NB4 (cell line): ENCODE measurements around the gene NME7.
A peak's percentile ranks its signal among the peaks of the same experiment; 100 is the strongest.

Experiments
- DNase-seq: peaks from one replicate; pipeline ENCODE4 v3.0.0; 2010; ENCODE audit warnings: low read depth
- H3K4me3 ChIP-seq: one replicate; pipeline ENCODE4 v1.5.1; 2011; ENCODE audit warnings: mild to moderate bottlenecking, low read depth, low read length, moderate library complexity
- CTCF ChIP-seq: IDR thresholded peaks from one replicate; pipeline ENCODE4 v1.5.1; 2012; ENCODE audit warnings: low read depth, low read length
- MAX ChIP-seq: IDR thresholded peaks from 2 replicates; pipeline ENCODE4 v1.6.1; 2011; ENCODE audit warnings: low read depth, low read length
- MYC ChIP-seq: IDR thresholded peaks from 2 replicates; pipeline ENCODE4 v1.6.1; 2011; ENCODE audit warnings: low read depth, low read length
- POLR2A ChIP-seq: IDR thresholded peaks from 2 replicates; pipeline ENCODE4 v1.6.1; 2011; ENCODE audit warnings: mild to moderate bottlenecking; ENCODE audit not compliant: insufficient read length; ENCODE audit errors: extremely low read depth

Gene NME7

GRCh38 chr1:169142129-169142528 lies 225.5 kb downstream of the NME7 start:
- H3K4me3 ChIP-seq = no peak overlapping the region
- TF ChIP-seq POLR2A (no peak), CTCF (no peak), MAX (no peak), MYC (no peak)
- no peak for DNase-seq

- DNase-seq = no peak
- TF ChIP-seq POLR2A (no peak), CTCF (no peak), MAX (no peak), MYC (no peak)
- no peak overlapping the region for H3K4me3 ChIP-seq
These were observed 226.2 kb downstream of the NME7 start for GRCh38 chr1:169141356-169141755.

- no peak for DNase-seq
- H3K4me3 ChIP-seq = no peak overlapping the region
- TF ChIP-seq CTCF (no peak), MAX (no peak), POLR2A (no peak), MYC (no peak)
These were observed 228.5 kb downstream of the NME7 start for GRCh38 chr1:169138866-169139670.

- no peak for DNase-seq
- no peak overlapping the region for H3K4me3 ChIP-seq
- TF ChIP-seq POLR2A (no peak), MAX (no peak), CTCF (no peak), MYC (no peak)
These were observed 230.2 kb downstream of the NME7 start for GRCh38 chr1:169137357-169137756.

- peak; percentile 15 for DNase-seq
- H3K4me3 ChIP-seq = no peak overlapping the region
- no peak for TF ChIP-seq POLR2A
- no peak for TF ChIP-seq MYC
- no peak for TF ChIP-seq MAX
- no peak for TF ChIP-seq CTCF
These were observed 233.6 kb downstream of the NME7 start for GRCh38 chr1:169133801-169134502.
